ENCODE data around the gene ADCY10. TPM values are rescaled to one million over a fixed set of nuclear protein-coding genes. Genes with fewer than 3 reads are reported as not detected.

The ADCY10 gene
- total RNA-seq, 2 donors from 2014 or later, result 0.99 to 1.4 TPM

GRCh38 chr1:167803358-167804207 lies 110.4 kb downstream of the ADCY10 start:
- no peaks in the 10 kb centered on the region for H3K27me3 Mint-ChIP-seq
- ATAC-seq (peak; percentile 91), DNase-seq (peak; percentile 66 to 74 (median 67))
- H3K9me3 ChIP-seq (ENCODE audit: control insufficient read depth, low read length, poor library complexity, severe bottlenecking), result no peaks in the 10 kb centered on the region
- peak overlapping the region; percentile 19 for H3K4me3 Mint-ChIP-seq
- H3K27ac Mint-ChIP-seq, result peak overlapping the region; percentile 85
- no peaks in the 10 kb centered on the region for H3K36me3 Mint-ChIP-seq (ENCODE audit: low read depth)
- peaks cover 23% of the 10 kb centered on the region for H3K4me1 Mint-ChIP-seq

GRCh38 chr1:167802235-167802634 lies 111.7 kb downstream of the ADCY10 start:
- H3K4me3 Mint-ChIP-seq, result no peak overlapping the region
- no peak overlapping the region for H3K27ac Mint-ChIP-seq
- no peaks in the 10 kb centered on the region for H3K27me3 Mint-ChIP-seq
- ATAC-seq (no peak), DNase-seq (no peak)
- no peaks in the 10 kb centered on the region for H3K9me3 ChIP-seq (ENCODE audit: control insufficient read depth, low read length, poor library complexity, severe bottlenecking)
- peaks cover 22% of the 10 kb centered on the region for H3K4me1 Mint-ChIP-seq
- H3K36me3 Mint-ChIP-seq (ENCODE audit: low read depth), result no peaks in the 10 kb centered on the region

GRCh38 chr1:167800251-167800650 lies 113.7 kb downstream of the ADCY10 start:
- Mint-ChIP-seq H3K4me1 (peaks cover 18% of the 10 kb centered on the region), H3K4me3 (no peak overlapping the region), H3K27me3 (no peaks in the 10 kb centered on the region), H3K36me3 (ENCODE audit: low read depth) (no peaks in the 10 kb centered on the region), H3K27ac (no peak overlapping the region)
- DNase-seq (no peak), ATAC-seq (no peak)
- no peaks in the 10 kb centered on the region for H3K9me3 ChIP-seq (ENCODE audit: control insufficient read depth, low read length, poor library complexity, severe bottlenecking)

DNA sequence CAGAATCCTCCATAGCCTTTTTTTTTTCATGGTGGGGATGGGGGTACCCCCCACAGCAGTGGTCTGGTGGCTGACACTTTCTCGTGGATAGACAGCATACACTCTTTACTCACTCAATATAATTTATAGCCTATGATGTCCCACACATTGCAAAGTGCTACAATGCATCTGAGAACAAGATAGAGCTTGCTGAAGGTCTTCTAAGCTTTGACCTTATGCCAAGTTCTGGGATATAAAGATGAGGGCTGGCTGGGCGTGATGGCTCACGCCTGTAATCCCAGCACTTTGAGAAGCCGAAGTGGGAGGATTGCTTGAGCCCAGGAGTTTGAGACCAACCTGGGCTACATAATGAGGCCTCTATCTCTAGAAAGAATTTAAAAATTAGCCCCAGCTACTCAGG lies 114.2 kb downstream of the ADCY10 start:
- Mint-ChIP-seq H3K4me3 (no peak overlapping the region), H3K27me3 (no peaks in the 10 kb centered on the region), H3K27ac (no peak overlapping the region), H3K4me1 (peaks cover 13% of the 10 kb centered on the region), H3K36me3 (ENCODE audit: low read depth) (no peaks in the 10 kb centered on the region)
- H3K9me3 ChIP-seq (ENCODE audit: control insufficient read depth, low read length, poor library complexity, severe bottlenecking), result no peaks in the 10 kb centered on the region
- ATAC-seq, result no peak
- no peak for DNase-seq

DNA sequence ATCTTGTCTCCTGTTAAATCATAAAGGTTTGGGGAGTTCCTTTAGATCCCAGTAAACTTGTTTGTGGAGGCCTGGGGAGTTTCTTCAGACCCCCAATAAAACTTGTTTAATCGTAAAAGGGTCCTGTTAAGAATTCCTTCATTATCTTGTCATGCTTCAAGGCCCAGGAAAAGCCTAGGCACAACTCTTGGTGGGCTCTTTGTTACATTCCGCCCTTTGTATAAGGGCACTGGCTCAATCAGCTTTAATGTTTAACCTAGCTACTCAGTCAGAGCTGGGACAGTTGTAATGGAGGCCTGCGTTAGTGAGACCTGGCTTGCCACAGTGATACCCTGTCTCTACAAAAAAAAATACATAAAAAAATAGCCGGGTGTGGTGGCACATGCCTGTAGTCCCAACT lies 115.0 kb downstream of the ADCY10 start:
- no peaks in the 10 kb centered on the region for H3K9me3 ChIP-seq (ENCODE audit: control insufficient read depth, low read length, poor library complexity, severe bottlenecking)
- H3K36me3 Mint-ChIP-seq (ENCODE audit: low read depth), result no peaks in the 10 kb centered on the region
- no peak overlapping the region for H3K4me3 Mint-ChIP-seq
- H3K27ac Mint-ChIP-seq, result no peak overlapping the region
- no peaks in the 10 kb centered on the region for H3K27me3 Mint-ChIP-seq
- ATAC-seq, result no peak
- no peak for DNase-seq
- peaks cover 8% of the 10 kb centered on the region for H3K4me1 Mint-ChIP-seq

- Mint-ChIP-seq H3K4me3 (no peak overlapping the region), H3K4me1 (peaks cover 2% of the 10 kb centered on the region), H3K27me3 (no peaks in the 10 kb centered on the region), H3K27ac (no peak overlapping the region), H3K36me3 (ENCODE audit: low read depth) (no peaks in the 10 kb centered on the region)
- H3K9me3 ChIP-seq (ENCODE audit: control insufficient read depth, low read length, poor library complexity, severe bottlenecking), result no peaks in the 10 kb centered on the region
- DNase-seq (no peak), ATAC-seq (no peak)
Observed at GRCh38 chr1:167797015-167797414, 116.9 kb downstream of the ADCY10 start.

DNA sequence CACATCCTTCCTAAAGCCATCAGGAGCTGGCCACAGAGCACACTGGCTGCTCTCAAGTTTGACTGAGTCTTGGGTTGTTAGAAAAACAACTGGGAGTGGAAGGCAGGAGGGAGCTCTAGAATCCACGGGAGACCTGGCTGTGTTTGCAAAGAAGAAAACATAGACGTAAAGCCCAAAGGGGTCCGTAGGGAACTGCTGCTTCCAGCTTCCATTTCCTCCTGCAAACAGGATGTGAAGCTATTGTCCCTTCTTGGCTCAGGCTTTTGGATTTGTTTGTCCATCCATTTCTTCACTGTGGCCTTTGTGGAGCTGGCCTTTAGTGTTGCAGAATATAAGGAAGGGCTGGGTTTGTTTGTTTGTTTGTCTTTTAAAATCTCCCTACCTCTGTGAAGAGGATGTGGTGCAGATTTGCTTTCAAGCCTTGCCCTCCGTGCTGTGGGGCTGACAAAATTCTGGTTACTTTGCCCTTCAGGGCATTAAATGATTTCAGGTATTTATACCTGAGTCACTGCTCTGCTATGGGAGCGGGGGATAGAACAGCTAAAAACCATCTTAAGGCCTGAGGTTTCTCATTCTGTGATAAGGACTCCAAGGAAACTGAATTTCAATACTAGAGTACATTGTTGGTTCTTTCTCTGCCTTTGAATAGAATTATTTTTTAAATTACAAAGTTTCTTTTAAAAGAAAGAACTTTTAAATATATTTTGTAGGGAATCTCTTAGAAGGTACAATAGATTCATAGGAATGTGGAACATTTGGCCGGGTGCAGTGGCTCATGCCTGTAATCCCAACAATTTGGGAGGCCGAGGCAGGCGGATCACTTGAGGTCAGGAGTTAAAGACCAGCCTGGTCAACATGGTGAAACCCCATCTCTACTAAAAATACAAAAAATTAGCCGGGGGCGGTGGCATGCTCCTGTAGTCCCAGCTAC lies 117.9 kb downstream of the ADCY10 start:
- ATAC-seq, result no peak
- Mint-ChIP-seq H3K4me3 (no peak overlapping the region), H3K36me3 (ENCODE audit: low read depth) (no peaks in the 10 kb centered on the region), H3K27ac (no peak overlapping the region), H3K27me3 (no peaks in the 10 kb centered on the region), H3K4me1 (peaks cover 2% of the 10 kb centered on the region)
- no peak for DNase-seq
- H3K9me3 ChIP-seq (ENCODE audit: control insufficient read depth, low read length, poor library complexity, severe bottlenecking), result no peaks in the 10 kb centered on the region

- no peaks in the 10 kb centered on the region for H3K9me3 ChIP-seq (ENCODE audit: control insufficient read depth, low read length, poor library complexity, severe bottlenecking)
- peaks cover 2% of the 10 kb centered on the region for H3K4me1 Mint-ChIP-seq
- DNase-seq, result no peak
- ATAC-seq, result no peak
- H3K27me3 Mint-ChIP-seq, result no peaks in the 10 kb centered on the region
- H3K4me3 Mint-ChIP-seq, result no peak overlapping the region
- H3K27ac Mint-ChIP-seq, result no peak overlapping the region
- no peaks in the 10 kb centered on the region for H3K36me3 Mint-ChIP-seq (ENCODE audit: low read depth)
Observed at GRCh38 chr1:167794043-167794442, 119.9 kb downstream of the ADCY10 start.

DNA sequence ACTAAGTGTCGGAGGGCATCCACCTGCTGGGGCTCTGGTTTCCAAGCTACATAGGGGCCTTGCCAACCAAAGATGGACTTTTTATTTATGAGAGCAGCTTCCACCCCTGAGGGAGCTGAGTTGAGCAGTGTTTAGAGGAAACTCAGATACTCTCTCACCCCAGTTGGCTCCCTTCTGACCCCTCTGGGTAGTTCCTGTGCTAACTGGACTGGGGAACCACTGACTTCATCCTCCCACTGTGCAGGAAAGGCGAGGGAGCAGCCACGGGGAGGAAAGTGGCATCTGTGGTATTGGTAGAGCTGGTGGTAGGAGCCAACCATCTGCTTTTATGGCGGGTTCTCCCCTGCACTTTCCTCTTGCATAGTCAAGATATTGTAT lies 121.8 kb downstream of the ADCY10 start:
- H3K36me3 Mint-ChIP-seq (ENCODE audit: low read depth), result no peaks in the 10 kb centered on the region
- ATAC-seq, result no peak
- H3K4me1 Mint-ChIP-seq, result peaks cover 2% of the 10 kb centered on the region

GRCh38 chr1:167791281-167792187 lies 122.4 kb downstream of the ADCY10 start:
- Mint-ChIP-seq H3K36me3 (ENCODE audit: low read depth) (no peaks in the 10 kb centered on the region), H3K4me1 (no peaks in the 10 kb centered on the region), H3K27me3 (no peaks in the 10 kb centered on the region), H3K4me3 (no peak overlapping the region), H3K27ac (peak overlapping the region; percentile 41)
- no peak for ATAC-seq
- DNase-seq, result no peak
- no peaks in the 10 kb centered on the region for H3K9me3 ChIP-seq (ENCODE audit: control insufficient read depth, low read length, poor library complexity, severe bottlenecking)

More for the DNA sequence above, 121.8 kb downstream of the ADCY10 start:
- no peak overlapping the region for H3K27ac Mint-ChIP-seq
- no peaks in the 10 kb centered on the region for H3K27me3 Mint-ChIP-seq
- no peaks in the 10 kb centered on the region for H3K9me3 ChIP-seq (ENCODE audit: control insufficient read depth, low read length, poor library complexity, severe bottlenecking)
- no peak overlapping the region for H3K4me3 Mint-ChIP-seq
- DNase-seq, result no peak

- Mint-ChIP-seq H3K27ac (no peak overlapping the region), H3K4me3 (no peak overlapping the region), H3K27me3 (no peaks in the 10 kb centered on the region), H3K36me3 (ENCODE audit: low read depth) (no peaks in the 10 kb centered on the region), H3K4me1 (peaks cover 1% of the 10 kb centered on the region)
- ATAC-seq, result no peak
- no peak for DNase-seq
- H3K9me3 ChIP-seq (ENCODE audit: control insufficient read depth, low read length, poor library complexity, severe bottlenecking), result no peaks in the 10 kb centered on the region
Observed at GRCh38 chr1:167790117-167790516, 123.8 kb downstream of the ADCY10 start.

DNA sequence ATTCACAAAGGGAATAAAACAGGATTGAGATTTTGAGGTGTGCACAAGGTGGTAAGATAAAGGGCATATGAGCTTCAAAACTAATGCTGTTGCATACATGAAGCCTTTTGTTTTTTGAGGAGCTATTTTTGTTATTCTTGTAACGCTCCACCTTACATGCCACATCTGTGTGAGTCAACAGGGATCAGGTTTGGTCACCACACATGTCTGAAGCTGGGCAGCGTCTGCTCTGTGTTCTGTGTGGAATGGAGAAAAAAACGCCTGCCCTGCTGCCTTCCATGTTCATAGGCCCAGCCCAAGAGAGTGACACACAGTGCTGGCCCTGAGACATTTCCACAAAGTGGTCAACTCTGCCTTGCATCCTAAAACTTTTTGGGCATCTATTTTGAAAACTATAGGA lies 124.4 kb downstream of the ADCY10 start:
- no peak for ATAC-seq
- no peak for DNase-seq
- Mint-ChIP-seq H3K27me3 (no peaks in the 10 kb centered on the region), H3K4me1 (peaks cover 2% of the 10 kb centered on the region), H3K4me3 (no peak overlapping the region), H3K36me3 (ENCODE audit: low read depth) (no peaks in the 10 kb centered on the region), H3K27ac (no peak overlapping the region)
- H3K9me3 ChIP-seq (ENCODE audit: control insufficient read depth, low read length, poor library complexity, severe bottlenecking), result no peaks in the 10 kb centered on the region

DNA sequence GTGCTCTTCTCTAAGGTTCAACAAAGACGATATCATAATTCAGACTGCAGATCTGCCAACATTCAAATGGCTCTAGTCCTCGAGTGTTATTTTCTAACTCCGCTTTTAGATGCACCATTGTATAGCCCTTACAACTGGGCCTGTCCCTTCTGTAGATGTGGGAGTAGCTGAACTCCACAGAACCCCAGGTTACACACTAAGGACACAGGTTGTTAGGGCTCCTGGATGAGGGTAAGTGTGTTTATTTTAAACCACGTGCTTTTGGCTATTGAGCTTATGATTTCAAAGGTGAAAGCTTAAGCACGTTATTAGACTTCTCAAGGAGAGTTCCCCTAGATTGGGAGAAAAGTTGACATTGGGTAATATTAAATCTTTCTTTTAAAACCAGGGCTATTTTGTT lies 127.4 kb downstream of the ADCY10 start:
- no peak overlapping the region for H3K4me3 Mint-ChIP-seq
- ATAC-seq, result no peak

More for the DNA sequence above, 127.4 kb downstream of the ADCY10 start:
- no peaks in the 10 kb centered on the region for H3K9me3 ChIP-seq (ENCODE audit: control insufficient read depth, low read length, poor library complexity, severe bottlenecking)
- no peaks in the 10 kb centered on the region for H3K27me3 Mint-ChIP-seq
- H3K36me3 Mint-ChIP-seq (ENCODE audit: low read depth), result no peaks in the 10 kb centered on the region
- H3K4me1 Mint-ChIP-seq, result peaks cover 2% of the 10 kb centered on the region
- H3K27ac Mint-ChIP-seq, result no peak overlapping the region
- DNase-seq, result no peak
